H1 (cell line): ENCODE data around the gene KCNJ12. TPM values are rescaled to one million over a fixed set of nuclear protein-coding genes. Genes with fewer than 3 reads are reported as not detected.

ENCODE experiments used
- CBX5 ChIP-seq: fragments of 300-800, 300-1000 bp; sonication (generic); IDR thresholded peaks from 2 replicates; pipeline ENCODE4 v1.7.1; 2016; ENCODE audit warnings: antibody characterized with exemption, low read length, low read depth
- CBX8 ChIP-seq: fragments of 300-800, 300-1000 bp; sonication (generic); IDR thresholded peaks from 2 replicates; pipeline ENCODE4 v1.7.1; 2016; ENCODE audit warnings: low read depth, low read length, borderline replicate concordance
- EP300 ChIP-seq, 2 experiments: IDR thresholded peaks; 1 replicate in 1 of 2; 2 replicates in 1 of 2; pipeline ENCODE4 v1.6.1; 2011 to 2012; ENCODE audit warnings: low read depth in 2 of 2, low read length in 2 of 2, mild to moderate bottlenecking in 2 of 2, borderline replicate concordance in 1 of 2, inconsistent platforms in 1 of 2, moderate library complexity in 1 of 2
- NRF1 ChIP-seq: IDR thresholded peaks from 2 replicates; pipeline ENCODE4 v1.6.1; 2011; ENCODE audit warnings: mild to moderate bottlenecking, low read depth, low read length, improper control_type of control experiment
- TAF7 ChIP-seq: optimal IDR thresholded peaks from 2 replicates; pipeline ENCODE3; 2011; ENCODE audit warnings: low read depth, mild to moderate bottlenecking, inconsistent platforms, low read length, moderate library complexity, borderline replicate concordance
- polyA plus RNA-seq, 7 experiments: library from polyadenylated mRNA; depleted of rRNA in 3 of 7; stranded (reverse) in 5 of 7; unstranded in 2 of 7; fragments of >200 nt in 5 of 7; fragments of 200-250 nt in 2 of 7; gene quantifications; 1 replicate in 5 of 7; 2 replicates in 1 of 7; 4 replicates in 1 of 7; pipeline versions ENCODE4 v1.2.1 to v1.2.3, GENCODE V29; 2011 to 2013; ENCODE audit warnings: missing spikeins in 2 of 7, mixed read lengths in 2 of 7
- total RNA-seq: library from RNA; stranded (reverse); fragmentation: NEBNext Ultra II Directional; extraction: Animal tissue kit (Norgen Biotek cat#: 25700); gene quantifications from 2 replicates; pipeline ENCODE4 v1.2.1, GENCODE V29; 2021

KCNJ12 gene
- total and polyA plus RNA-seq, 2 of the 8 experiments (the other 6 are each of a cell fraction or from before 2014, with no cell fraction given), result 1.2 to 1.5 TPM

GRCh38 chr17:21388066-21388465 lies 11.9 kb downstream of the KCNJ12 start (continued):
- no peak for TF ChIP-seq EP300 (IDR thresholded peaks at IDR 0.05; ENCODE audit: borderline replicate concordance in 1 of 2, low read depth in 2 of 2, low read length in 2 of 2)
- TF ChIP-seq NRF1, result no peak
- TF ChIP-seq CBX8, result no peak
- TF ChIP-seq TAF7, result no peak
- TF ChIP-seq CBX5, result no peak
